WI38 (cell line): ENCODE results near the gene OGDHL.

Experiments
- H3K4me3 ChIP-seq: 2 replicates; pipeline ENCODE4 v1.5.1; 2011; ENCODE audit warnings: low read depth, mild to moderate bottlenecking, control low read depth, low read length
- TF ChIP-seq, protein P1 (sequence below): IDR thresholded peaks from 2 replicates; pipeline ENCODE4 v1.5.1; 2012; ENCODE audit warnings: low read depth, mild to moderate bottlenecking, control low read depth, low read length

The OGDHL gene

DNA sequence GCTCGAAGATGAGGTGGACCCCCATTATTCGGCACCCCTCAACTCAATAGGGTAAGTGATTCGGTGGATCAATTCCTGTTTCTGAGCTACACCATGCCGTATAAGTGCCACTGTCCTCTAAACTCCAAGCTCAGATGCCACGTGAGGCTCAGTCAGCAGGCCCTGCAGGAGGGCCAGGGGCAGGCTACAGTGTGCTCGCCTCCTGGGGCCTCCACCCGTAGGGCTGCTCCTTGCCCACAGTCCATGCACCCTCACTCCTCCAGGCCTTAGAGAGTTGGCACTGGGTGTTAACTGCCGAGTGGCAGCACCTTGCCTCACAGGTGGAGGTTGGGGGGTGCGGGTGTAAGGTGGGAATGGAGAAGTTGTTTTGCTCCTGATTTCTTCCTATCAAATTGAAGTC is 70.5 kb downstream of the OGDHL start:
- TF ChIP-seq, protein P1, sequence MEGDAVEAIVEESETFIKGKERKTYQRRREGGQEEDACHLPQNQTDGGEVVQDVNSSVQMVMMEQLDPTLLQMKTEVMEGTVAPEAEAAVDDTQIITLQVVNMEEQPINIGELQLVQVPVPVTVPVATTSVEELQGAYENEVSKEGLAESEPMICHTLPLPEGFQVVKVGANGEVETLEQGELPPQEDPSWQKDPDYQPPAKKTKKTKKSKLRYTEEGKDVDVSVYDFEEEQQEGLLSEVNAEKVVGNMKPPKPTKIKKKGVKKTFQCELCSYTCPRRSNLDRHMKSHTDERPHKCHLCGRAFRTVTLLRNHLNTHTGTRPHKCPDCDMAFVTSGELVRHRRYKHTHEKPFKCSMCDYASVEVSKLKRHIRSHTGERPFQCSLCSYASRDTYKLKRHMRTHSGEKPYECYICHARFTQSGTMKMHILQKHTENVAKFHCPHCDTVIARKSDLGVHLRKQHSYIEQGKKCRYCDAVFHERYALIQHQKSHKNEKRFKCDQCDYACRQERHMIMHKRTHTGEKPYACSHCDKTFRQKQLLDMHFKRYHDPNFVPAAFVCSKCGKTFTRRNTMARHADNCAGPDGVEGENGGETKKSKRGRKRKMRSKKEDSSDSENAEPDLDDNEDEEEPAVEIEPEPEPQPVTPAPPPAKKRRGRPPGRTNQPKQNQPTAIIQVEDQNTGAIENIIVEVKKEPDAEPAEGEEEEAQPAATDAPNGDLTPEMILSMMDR, result no peak
- H3K4me3 ChIP-seq, result no peak overlapping the region

DNA sequence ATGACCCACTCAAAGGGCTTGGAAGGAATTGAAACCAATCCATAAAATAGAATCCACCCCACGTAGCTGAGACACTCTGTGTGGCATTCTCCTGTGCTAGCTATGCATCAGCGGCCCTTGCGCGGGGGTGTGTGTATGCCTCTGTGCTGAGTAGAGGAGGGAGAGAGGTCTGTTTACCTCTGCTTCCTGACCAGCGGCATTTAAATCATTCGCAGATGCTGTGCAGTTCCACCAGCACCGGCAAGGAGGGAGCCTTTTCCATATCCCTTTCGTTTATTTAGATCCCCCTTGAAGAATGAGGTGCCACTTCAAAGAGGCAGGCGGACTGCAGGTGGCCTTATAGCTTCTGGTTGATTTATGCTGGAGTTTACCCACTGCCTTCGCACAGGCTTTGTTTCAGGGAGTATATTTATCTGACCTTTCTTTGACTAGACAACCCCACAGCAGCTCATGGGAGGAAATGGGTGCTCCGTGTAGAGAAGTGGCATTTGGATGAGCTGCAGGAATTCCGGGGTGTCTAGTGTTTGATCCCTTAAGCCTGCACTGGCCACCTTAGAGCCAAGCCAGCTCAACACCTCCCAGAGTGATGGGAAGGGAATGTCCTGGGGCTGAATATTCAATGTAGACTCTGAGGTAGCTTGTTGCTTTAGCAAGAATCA is 71.3 kb downstream of the OGDHL start:
- H3K4me3 ChIP-seq, result no peak overlapping the region
- TF ChIP-seq, protein P1, result no peak

DNA sequence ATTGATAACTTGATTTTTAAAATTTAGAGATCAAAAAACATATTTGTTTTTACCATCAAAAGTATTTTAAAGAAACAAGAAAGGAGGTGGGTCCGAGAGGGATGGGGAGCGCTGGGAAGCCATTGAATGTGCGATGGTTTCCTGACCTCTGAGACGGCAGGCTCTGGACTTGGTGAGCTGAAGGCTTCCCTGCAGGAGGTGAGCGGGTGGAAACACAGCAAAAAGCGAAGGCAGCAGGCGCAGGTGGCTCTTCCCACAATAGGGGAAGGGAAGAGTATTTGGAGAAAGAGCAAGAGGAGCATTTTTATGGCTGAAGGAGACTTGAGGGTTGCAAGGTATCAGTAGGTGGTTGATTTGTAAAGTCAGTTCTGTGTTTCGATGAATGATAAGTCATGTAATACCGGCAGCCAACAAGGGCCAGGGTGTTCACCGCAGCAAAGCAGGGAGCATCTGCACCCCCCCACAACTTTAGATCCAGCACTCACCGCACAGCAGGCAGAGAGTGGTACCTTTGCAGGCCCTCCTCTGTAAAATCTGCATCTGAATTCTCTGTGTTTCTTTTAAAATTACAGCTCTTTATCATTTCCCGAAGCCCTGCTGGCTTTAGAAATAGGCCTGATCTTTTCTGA is 72.1 kb downstream of the OGDHL start:
- no peak overlapping the region for H3K4me3 ChIP-seq
- TF ChIP-seq, protein P1, result no peak

DNA sequence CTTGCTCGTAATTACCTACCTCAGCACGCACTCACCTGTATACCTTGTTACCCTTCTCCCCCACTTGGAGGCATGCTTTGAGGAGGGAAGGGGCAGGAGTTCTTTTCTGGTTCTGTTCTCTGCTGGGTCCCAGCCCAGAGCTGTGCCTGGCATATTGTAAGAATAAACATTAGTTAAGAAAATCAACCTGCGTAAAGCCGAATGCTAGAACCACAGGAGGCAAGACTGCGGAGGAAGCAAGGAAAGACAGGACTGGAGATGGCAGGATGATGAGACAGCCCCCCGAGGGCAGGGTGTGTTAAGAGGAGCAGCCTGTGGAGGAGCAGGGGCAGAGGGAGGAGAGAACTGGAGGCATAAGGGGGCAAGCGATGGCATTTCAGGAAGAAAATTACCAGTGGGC is 73.2 kb downstream of the OGDHL start:
- TF ChIP-seq, protein P1, result no peak
- H3K4me3 ChIP-seq, result no peak overlapping the region

DNA sequence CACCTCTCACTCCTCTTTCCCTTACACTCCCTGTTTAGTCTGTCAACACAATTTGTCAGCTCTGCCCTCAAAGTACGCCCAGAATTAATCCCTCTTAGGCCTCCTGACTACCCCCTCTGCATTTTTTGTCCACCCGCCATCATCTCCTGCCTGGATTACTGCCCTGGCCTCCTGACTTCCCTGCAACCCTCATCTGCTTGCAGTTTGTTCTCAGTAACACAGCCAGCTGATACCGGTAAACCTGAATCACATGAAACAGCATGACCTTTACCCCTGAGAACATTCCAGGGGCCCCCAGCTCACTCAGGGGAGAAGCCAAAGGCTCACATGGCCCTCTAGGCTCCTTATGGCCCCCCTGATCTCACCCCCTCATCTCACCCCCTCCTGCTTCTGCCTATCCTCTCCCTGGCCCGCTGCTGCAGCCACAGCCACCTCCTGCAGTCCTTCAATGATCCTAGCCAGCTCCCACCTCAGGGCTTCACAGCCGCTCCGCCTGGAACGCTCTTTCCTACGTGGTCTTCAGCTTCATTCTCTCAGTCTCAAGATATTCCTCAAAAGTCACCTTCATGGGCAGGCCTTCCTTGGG is 73.8 kb downstream of the OGDHL start:
- no peak overlapping the region for H3K4me3 ChIP-seq
- TF ChIP-seq, protein P1, result no peak

DNA sequence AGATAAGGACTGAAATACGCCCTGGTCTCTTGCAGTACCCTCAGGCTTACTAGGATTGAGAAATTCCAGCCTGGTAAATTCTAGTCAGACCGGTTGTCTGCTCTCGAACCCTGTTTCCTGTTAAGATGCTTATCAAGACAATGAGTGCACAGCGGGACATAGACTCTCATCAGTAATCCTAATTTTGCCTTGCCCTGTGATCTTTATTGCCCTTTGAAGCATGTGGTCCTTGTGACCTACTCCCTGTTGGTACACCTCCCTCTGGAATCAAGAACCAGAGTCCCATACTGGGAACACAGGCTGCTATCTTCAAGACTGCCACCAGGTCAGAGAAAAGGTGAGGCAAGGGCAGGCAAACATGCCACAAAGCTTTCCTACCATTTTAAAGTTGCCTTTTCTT is 75.5 kb downstream of the OGDHL start:
- no peak overlapping the region for H3K4me3 ChIP-seq
- TF ChIP-seq, protein P1, result no peak
